Ascending aorta (tissue), 2 donors: ENCODE measurements around the gene BANK1. TPM values are rescaled to one million over a fixed set of nuclear protein-coding genes. Genes with fewer than 3 reads are reported as not detected.

Experiments
- DNase-seq, 2 donors: peaks; one replicate each; pipeline ENCODE4 v3.0.0-alpha.2; 2019; ENCODE audit warnings: low spot score in 2 of 2
- H3K27ac ChIP-seq, 2 donors: fragments of 200-600 bp; sonication (generic); one replicate each; pipeline ENCODE4 v1.5.1; 2016 to 2017; ENCODE audit warnings: mild to moderate bottlenecking in 1 of 2
- H3K27me3 ChIP-seq: fragments of 200-600 bp; sonication (generic); one replicate; pipeline ENCODE4 v1.5.1; 2017
- H3K36me3 ChIP-seq, 2 donors: fragments of 200-600 bp; sonication (generic); one replicate each; pipeline ENCODE4 v1.5.1; 2016
- H3K4me1 ChIP-seq, 2 donors: fragments of 200-600 bp; sonication (generic); one replicate each; pipeline ENCODE4 v1.5.1; 2016 to 2017; ENCODE audit warnings: mild to moderate bottlenecking in 1 of 2
- H3K4me3 ChIP-seq, 2 donors: fragments of 200-600 bp; sonication (generic); one replicate each; pipeline ENCODE4 v1.5.1; 2016 to 2017; ENCODE audit warnings: mild to moderate bottlenecking in 1 of 2
- H3K9me3 ChIP-seq, 2 donors: fragments of 200-600 bp; sonication (generic); one replicate each; pipeline ENCODE4 v1.5.1; 2016
- intact Hi-C: fragments of 100-400 bp; cut with DNase I; formaldehyde crosslinking; loops from one replicate; pipeline ENCODE4 v1.15.1; 2023
- total RNA-seq: library from RNA; depleted of rRNA; stranded (reverse); fragments of >200 nt; gene quantifications from one replicate; pipeline ENCODE4 v1.1.0, GENCODE V29; 2016
- TF ChIP-seq, protein P1 (sequence below), 3 experiments: fragments of 200-600 bp in 2 of 3; fragments of 450-650 bp in 1 of 3; sonication (generic) in 2 of 3; IDR thresholded peaks; one replicate each; pipeline ENCODE4 v1.5.1; 2016 to 2019; ENCODE audit warnings: antibody characterized with exemption in 3 of 3, mild to moderate bottlenecking in 1 of 3, moderate library complexity in 1 of 3

The BANK1 gene
- total RNA-seq, 1 donor from 2014 or later, result not detected

DNA sequence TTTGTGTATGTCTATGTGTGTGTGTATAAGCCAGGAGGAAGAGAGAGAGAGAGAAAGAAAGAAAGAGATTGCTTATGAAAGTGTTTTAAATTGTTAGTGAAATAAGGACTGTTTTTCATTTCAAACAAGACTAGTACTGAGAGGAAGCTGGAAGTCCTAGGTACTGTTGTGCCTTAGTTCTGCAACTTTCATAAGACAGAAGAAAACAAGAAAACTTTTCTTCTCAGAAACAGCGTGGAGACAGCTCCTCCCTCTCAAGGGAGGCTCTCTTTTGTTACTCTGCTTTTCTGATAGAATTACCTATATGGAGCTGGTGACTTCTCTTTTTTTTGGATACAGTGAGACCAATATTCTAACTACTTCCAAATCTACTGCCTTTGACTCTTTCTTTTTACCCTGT lies 62.5 kb downstream of the BANK1 start:
- Histone ChIP-seq H3K27ac (no peak overlapping the region), H3K36me3 (no peaks in the 10 kb centered on the region), H3K27me3 (no peaks in the 10 kb centered on the region), H3K4me3 (no peak overlapping the region), H3K9me3 (no peaks in the 10 kb centered on the region), H3K4me1 (no peaks in the 10 kb centered on the region)
- intact Hi-C loops, result no loop called here
- no peak for DNase-seq
- TF ChIP-seq, protein P1, sequence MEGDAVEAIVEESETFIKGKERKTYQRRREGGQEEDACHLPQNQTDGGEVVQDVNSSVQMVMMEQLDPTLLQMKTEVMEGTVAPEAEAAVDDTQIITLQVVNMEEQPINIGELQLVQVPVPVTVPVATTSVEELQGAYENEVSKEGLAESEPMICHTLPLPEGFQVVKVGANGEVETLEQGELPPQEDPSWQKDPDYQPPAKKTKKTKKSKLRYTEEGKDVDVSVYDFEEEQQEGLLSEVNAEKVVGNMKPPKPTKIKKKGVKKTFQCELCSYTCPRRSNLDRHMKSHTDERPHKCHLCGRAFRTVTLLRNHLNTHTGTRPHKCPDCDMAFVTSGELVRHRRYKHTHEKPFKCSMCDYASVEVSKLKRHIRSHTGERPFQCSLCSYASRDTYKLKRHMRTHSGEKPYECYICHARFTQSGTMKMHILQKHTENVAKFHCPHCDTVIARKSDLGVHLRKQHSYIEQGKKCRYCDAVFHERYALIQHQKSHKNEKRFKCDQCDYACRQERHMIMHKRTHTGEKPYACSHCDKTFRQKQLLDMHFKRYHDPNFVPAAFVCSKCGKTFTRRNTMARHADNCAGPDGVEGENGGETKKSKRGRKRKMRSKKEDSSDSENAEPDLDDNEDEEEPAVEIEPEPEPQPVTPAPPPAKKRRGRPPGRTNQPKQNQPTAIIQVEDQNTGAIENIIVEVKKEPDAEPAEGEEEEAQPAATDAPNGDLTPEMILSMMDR (IDR thresholded peaks at IDR 0.05), result no peak

DNA sequence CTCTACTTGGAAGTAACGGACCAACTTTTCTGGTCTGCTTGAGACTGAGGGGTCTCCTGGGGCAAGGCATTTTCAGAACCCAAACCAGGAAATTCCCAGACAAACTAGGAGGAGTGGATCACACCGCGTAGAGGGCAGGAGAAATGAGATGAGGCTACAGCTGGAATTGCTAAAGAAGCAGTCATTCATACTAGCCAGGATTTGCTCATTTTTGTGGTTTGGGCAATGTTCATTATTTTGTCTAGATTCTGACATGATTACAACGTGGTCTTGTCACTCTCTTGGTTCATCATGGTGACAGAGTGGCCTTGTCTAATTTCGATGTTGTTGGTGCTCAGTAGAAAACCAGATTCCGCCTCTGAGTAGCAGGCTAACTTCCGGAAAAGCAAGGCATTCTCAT lies 63.2 kb downstream of the BANK1 start:
- Histone ChIP-seq H3K4me1 (no peaks in the 10 kb centered on the region), H3K36me3 (no peaks in the 10 kb centered on the region), H3K4me3 (no peak overlapping the region), H3K27ac (no peak overlapping the region), H3K27me3 (no peaks in the 10 kb centered on the region), H3K9me3 (no peaks in the 10 kb centered on the region)
- intact Hi-C loops, result no loop called here
- no peak for DNase-seq
- TF ChIP-seq, protein P1 (IDR thresholded peaks at IDR 0.05), result no peak

DNA sequence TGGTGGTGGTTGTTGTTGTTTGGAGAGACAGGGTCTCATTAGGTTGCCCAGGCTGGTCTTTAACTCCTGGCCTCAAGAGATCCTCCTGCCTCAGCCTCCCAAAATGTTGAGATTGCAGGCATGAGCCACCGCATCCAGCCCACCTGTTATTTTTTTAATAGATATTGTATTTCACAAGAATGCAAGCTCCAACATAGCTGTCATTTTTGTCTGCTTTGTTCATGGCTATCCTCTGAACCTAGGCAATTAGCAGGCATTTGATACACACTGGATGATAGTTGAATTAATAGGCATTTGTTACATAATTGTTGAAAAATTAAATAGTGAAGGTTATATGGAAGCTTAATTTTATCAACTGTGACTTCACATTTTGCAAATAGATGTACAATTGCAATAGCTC lies 64.7 kb downstream of the BANK1 start:
- H3K4me1 ChIP-seq, result no peaks in the 10 kb centered on the region

DNA sequence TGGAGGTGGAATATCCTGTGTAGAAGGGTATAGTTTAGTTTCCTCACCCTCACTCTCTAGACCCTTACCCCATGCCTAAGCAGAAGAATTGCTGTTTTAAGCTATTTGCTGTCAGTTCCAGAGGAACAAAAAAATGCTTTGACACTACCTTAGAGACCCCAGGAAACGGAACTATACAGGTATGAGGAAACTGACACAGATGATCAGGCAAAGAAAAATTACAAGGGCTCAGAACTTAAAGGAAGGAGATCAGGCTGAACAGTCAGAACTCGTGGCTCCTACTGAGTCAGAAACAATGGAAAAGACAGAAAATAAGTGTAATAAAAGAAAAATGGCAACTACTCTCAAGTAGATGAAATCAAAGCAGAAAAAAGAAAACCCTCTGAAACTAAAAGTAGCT lies 65.6 kb downstream of the BANK1 start:
- TF ChIP-seq, protein P1 (IDR thresholded peaks at IDR 0.05), result no peak
- Histone ChIP-seq H3K27me3 (no peaks in the 10 kb centered on the region), H3K4me1 (no peaks in the 10 kb centered on the region), H3K9me3 (no peaks in the 10 kb centered on the region), H3K27ac (no peak overlapping the region), H3K4me3 (no peak overlapping the region), H3K36me3 (no peaks in the 10 kb centered on the region)
- DNase-seq, result no peak
- intact Hi-C loops, result no loop called here

More for the DNA sequence above, 64.7 kb downstream of the BANK1 start:
- H3K4me3 ChIP-seq, result no peak overlapping the region
- no peaks in the 10 kb centered on the region for H3K27me3 ChIP-seq
- no peak for DNase-seq
- TF ChIP-seq, protein P1 (IDR thresholded peaks at IDR 0.05), result no peak
- H3K9me3 ChIP-seq, result no peaks in the 10 kb centered on the region
- no peak overlapping the region for H3K27ac ChIP-seq
- no peaks in the 10 kb centered on the region for H3K36me3 ChIP-seq
- intact Hi-C loops, result no loop called here

DNA sequence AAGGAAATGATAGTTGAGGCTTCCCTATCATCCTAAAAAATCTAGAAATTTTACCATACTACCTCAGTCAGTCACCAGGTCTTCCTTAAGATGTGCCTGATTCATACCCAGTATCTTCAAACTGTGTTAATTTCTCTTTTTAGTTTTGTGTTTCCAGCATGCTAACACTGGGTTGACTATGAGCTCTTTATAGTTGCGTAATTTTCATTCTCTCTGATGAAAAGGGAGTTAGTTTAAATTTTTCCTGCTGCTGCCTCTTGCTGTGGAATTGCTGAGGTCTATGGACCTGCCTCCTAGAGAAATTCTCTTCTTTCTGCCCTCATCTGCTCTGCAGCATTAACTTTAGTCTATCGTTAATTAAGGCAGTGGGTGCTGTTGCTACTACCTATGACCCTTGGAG lies 66.6 kb downstream of the BANK1 start:
- no peak for DNase-seq
- TF ChIP-seq, protein P1 (IDR thresholded peaks at IDR 0.05), result no peak

DNA sequence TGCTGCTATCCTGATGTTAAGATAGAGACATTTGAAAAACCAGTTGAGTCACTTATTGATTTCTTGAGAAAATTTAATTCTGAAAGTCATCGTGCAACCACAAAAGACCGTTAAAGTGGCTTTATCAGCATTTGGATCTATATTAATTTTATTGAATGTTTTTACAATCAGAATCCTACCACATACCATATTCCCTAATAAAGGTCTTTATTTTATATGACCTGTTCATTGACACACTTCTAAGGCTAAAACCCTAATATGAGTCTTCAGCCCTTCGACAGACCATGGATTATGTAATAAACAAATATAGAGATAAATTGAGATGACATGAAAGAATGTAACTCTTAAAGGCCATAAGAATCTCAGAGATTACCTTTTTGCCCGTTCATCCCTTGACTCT lies 68.1 kb downstream of the BANK1 start:
- TF ChIP-seq, protein P1 (IDR thresholded peaks at IDR 0.05), result no peak
- Histone ChIP-seq H3K36me3 (no peaks in the 10 kb centered on the region), H3K9me3 (no peaks in the 10 kb centered on the region), H3K4me1 (no peaks in the 10 kb centered on the region), H3K27ac (no peak overlapping the region), H3K4me3 (no peak overlapping the region), H3K27me3 (no peaks in the 10 kb centered on the region)
- DNase-seq, result no peak
- intact Hi-C loops, result no loop called here

More for the DNA sequence above, 66.6 kb downstream of the BANK1 start:
- Histone ChIP-seq H3K4me3 (no peak overlapping the region), H3K36me3 (no peaks in the 10 kb centered on the region), H3K27me3 (no peaks in the 10 kb centered on the region), H3K4me1 (no peaks in the 10 kb centered on the region), H3K9me3 (no peaks in the 10 kb centered on the region), H3K27ac (no peak overlapping the region)
- intact Hi-C loops, result no loop called here
